ENCODE data around the gene RAI1.

Gene RAI1

GRCh38 chr17:17847118-17847689 is 165.9 kb downstream of the RAI1 start:
- H4K8ac ChIP-seq (ENCODE audit: low read depth, low read length) = no peak overlapping the region
- no peak overlapping the region for H3K4me3 ChIP-seq (ENCODE audit: low read length in 2 of 2)
- H2AK5ac ChIP-seq (ENCODE audit: low read depth, low read length) = peak overlapping the region; percentile 95
- peak overlapping the region; percentile 93 for H2BK15ac ChIP-seq (ENCODE audit: low read length)
- H2AFZ ChIP-seq (ENCODE audit: low read length) = no peak overlapping the region
- H3K4me1 ChIP-seq (ENCODE audit: control insufficient read depth in 2 of 2, insufficient read depth in 1 of 2, low read depth in 1 of 2, low read length in 2 of 2) = peaks cover 38 to 40% of the 10 kb centered on the region in 2 donors
- peak overlapping the region; percentile 17 for H3K23ac ChIP-seq (ENCODE audit: low read depth, low read length, poor library complexity)
- H3K4me2 ChIP-seq (ENCODE audit: insufficient read depth, low read length, poor library complexity, severe bottlenecking) = no peak overlapping the region
- no CpG with 5 or more reads among the region's 17 CpGs for WGBS, 2 donors (ENCODE audit: extremely low coverage in 2 of 2, insufficient read length in 2 of 2, insufficient replicate concordance in 1 of 2)
- H3K27me3 ChIP-seq (ENCODE audit: control insufficient read depth in 3 of 3, insufficient read depth in 3 of 3, low read depth in 1 of 3, low read length in 3 of 3) = no peaks in the 10 kb centered on the region
- no peak overlapping the region for H4K91ac ChIP-seq (ENCODE audit: low read depth, low read length, poor library complexity)
- no peak overlapping the region for H2BK5ac ChIP-seq (ENCODE audit: low read length)
- H3K36me3 ChIP-seq (replicated peaks in 1 of 2; ENCODE audit: control insufficient read depth in 2 of 2, insufficient read depth in 2 of 2, low read length in 2 of 2) = no peaks in the 10 kb centered on the region
- H2BK120ac ChIP-seq (ENCODE audit: low read depth, low read length) = no peak overlapping the region
- H3K4ac ChIP-seq (ENCODE audit: low read length) = no peak overlapping the region
- no peak for DNase-seq (ENCODE audit: low spot score)
- no peaks in the 10 kb centered on the region for H3K79me1 ChIP-seq (ENCODE audit: low read depth, low read length)
- H3K14ac ChIP-seq (ENCODE audit: low read length) = no peak overlapping the region
- H3K18ac ChIP-seq (ENCODE audit: low read length) = peak overlapping the region; percentile 78
- no peaks in the 10 kb centered on the region for H3K9me3 ChIP-seq (replicated peaks in 1 of 2; ENCODE audit: control insufficient read depth in 2 of 2, insufficient read depth in 1 of 2, low read depth in 1 of 2, low read length in 2 of 2)
- H2BK12ac ChIP-seq (ENCODE audit: low read length) = no peak overlapping the region
- no peak overlapping the region for H3K27ac ChIP-seq (replicated peaks; ENCODE audit: low read length)
- peak overlapping the region; percentile 67 for H3K9ac ChIP-seq (ENCODE audit: low read depth, low read length, poor library complexity)

GRCh38 chr17:17847726-17848125 is 166.5 kb downstream of the RAI1 start:
- no peak overlapping the region for H2BK5ac ChIP-seq (ENCODE audit: low read length)
- H3K27me3 ChIP-seq (ENCODE audit: control insufficient read depth in 3 of 3, insufficient read depth in 3 of 3, low read depth in 1 of 3, low read length in 3 of 3) = no peaks in the 10 kb centered on the region
- peak overlapping the region; percentile 86 for H3K18ac ChIP-seq (ENCODE audit: low read length)
- H3K14ac ChIP-seq (ENCODE audit: low read length) = no peak overlapping the region
- no peak overlapping the region for H4K8ac ChIP-seq (ENCODE audit: low read depth, low read length)
- no peaks in the 10 kb centered on the region for H3K9me3 ChIP-seq (replicated peaks in 1 of 2; ENCODE audit: control insufficient read depth in 2 of 2, insufficient read depth in 1 of 2, low read depth in 1 of 2, low read length in 2 of 2)
- no peak overlapping the region for H2BK120ac ChIP-seq (ENCODE audit: low read depth, low read length)
- no peaks in the 10 kb centered on the region for H3K79me1 ChIP-seq (ENCODE audit: low read depth, low read length)
- H3K27ac ChIP-seq (replicated peaks; ENCODE audit: low read length) = no peak overlapping the region
- no CpG with 5 or more reads among the region's 5 CpGs for WGBS, 2 donors (ENCODE audit: extremely low coverage in 2 of 2, insufficient read length in 2 of 2, insufficient replicate concordance in 1 of 2)
- H2AK5ac ChIP-seq (ENCODE audit: low read depth, low read length) = peak overlapping the region; percentile 95
- H2BK15ac ChIP-seq (ENCODE audit: low read length) = peak overlapping the region; percentile 93
- no peak overlapping the region for H3K4me2 ChIP-seq (ENCODE audit: insufficient read depth, low read length, poor library complexity, severe bottlenecking)
- H3K4me3 ChIP-seq (ENCODE audit: low read length in 2 of 2) = no peak overlapping the region
- H3K4me1 ChIP-seq (ENCODE audit: control insufficient read depth in 2 of 2, insufficient read depth in 1 of 2, low read depth in 1 of 2, low read length in 2 of 2) = peaks cover 39 to 41% of the 10 kb centered on the region in 2 donors
- H3K23ac ChIP-seq (ENCODE audit: low read depth, low read length, poor library complexity) = peak overlapping the region; percentile 26
- H3K36me3 ChIP-seq (replicated peaks in 1 of 2; ENCODE audit: control insufficient read depth in 2 of 2, insufficient read depth in 2 of 2, low read length in 2 of 2) = no peaks in the 10 kb centered on the region
- H3K4ac ChIP-seq (ENCODE audit: low read length) = no peak overlapping the region
- no peak overlapping the region for H2AFZ ChIP-seq (ENCODE audit: low read length)
- no peak overlapping the region for H4K91ac ChIP-seq (ENCODE audit: low read depth, low read length, poor library complexity)
- H3K9ac ChIP-seq (ENCODE audit: low read depth, low read length, poor library complexity) = no peak overlapping the region
- no peak for DNase-seq (ENCODE audit: low spot score)
- peak overlapping the region; percentile 88 for H2BK12ac ChIP-seq (ENCODE audit: low read length)

- Histone ChIP-seq H2BK120ac (ENCODE audit: low read depth, low read length) (no peak overlapping the region), H3K27me3 (ENCODE audit: control insufficient read depth in 3 of 3, insufficient read depth in 3 of 3, low read depth in 1 of 3, low read length in 3 of 3) (no peaks in the 10 kb centered on the region), H2BK12ac (ENCODE audit: low read length) (peak overlapping the region; percentile 88), H3K4me3 (ENCODE audit: low read length in 2 of 2) (no peak overlapping the region), H4K91ac (ENCODE audit: low read depth, low read length, poor library complexity) (no peak overlapping the region), H3K18ac (ENCODE audit: low read length) (peak overlapping the region; percentile 85), H2BK15ac (ENCODE audit: low read length) (peak overlapping the region; percentile 93), H3K27ac (replicated peaks; ENCODE audit: low read length) (no peak overlapping the region), H3K4me1 (ENCODE audit: control insufficient read depth in 2 of 2, insufficient read depth in 1 of 2, low read depth in 1 of 2, low read length in 2 of 2) (peaks cover 39 to 45% of the 10 kb centered on the region in 2 donors), H3K79me1 (ENCODE audit: low read depth, low read length) (no peaks in the 10 kb centered on the region), H3K4me2 (ENCODE audit: insufficient read depth, low read length, poor library complexity, severe bottlenecking) (no peak overlapping the region), H3K14ac (ENCODE audit: low read length) (peak overlapping the region; percentile 92), H2AFZ (ENCODE audit: low read length) (no peak overlapping the region), H3K9ac (ENCODE audit: low read depth, low read length, poor library complexity) (peak overlapping the region; percentile 8), H3K9me3 (replicated peaks in 1 of 2; ENCODE audit: control insufficient read depth in 2 of 2, insufficient read depth in 1 of 2, low read depth in 1 of 2, low read length in 2 of 2) (no peaks in the 10 kb centered on the region), H2BK5ac (ENCODE audit: low read length) (peak overlapping the region; percentile 44), H3K4ac (ENCODE audit: low read length) (peak overlapping the region; percentile 4), H2AK5ac (ENCODE audit: low read depth, low read length) (peak overlapping the region; percentile 95), H4K8ac (ENCODE audit: low read depth, low read length) (no peak overlapping the region), H3K36me3 (replicated peaks in 1 of 2; ENCODE audit: control insufficient read depth in 2 of 2, insufficient read depth in 2 of 2, low read length in 2 of 2) (no peaks in the 10 kb centered on the region), H3K23ac (ENCODE audit: low read depth, low read length, poor library complexity) (peak overlapping the region; percentile 25)
- DNase-seq (ENCODE audit: low spot score) = no peak
- no CpG with 5 or more reads among the region's 10 CpGs for WGBS, 2 donors (ENCODE audit: extremely low coverage in 2 of 2, insufficient read length in 2 of 2, insufficient replicate concordance in 1 of 2)
Observed at GRCh38 chr17:17848311-17849082, 167.2 kb downstream of the RAI1 start.

GRCh38 chr17:17849147-17849820 is 168.0 kb downstream of the RAI1 start:
- no peak overlapping the region for H4K91ac ChIP-seq (ENCODE audit: low read depth, low read length, poor library complexity)
- H3K79me1 ChIP-seq (ENCODE audit: low read depth, low read length) = no peaks in the 10 kb centered on the region
- no peak overlapping the region for H3K4me2 ChIP-seq (ENCODE audit: insufficient read depth, low read length, poor library complexity, severe bottlenecking)
- peaks cover 41 to 45% of the 10 kb centered on the region in 2 donors for H3K4me1 ChIP-seq (ENCODE audit: control insufficient read depth in 2 of 2, insufficient read depth in 1 of 2, low read depth in 1 of 2, low read length in 2 of 2)
- DNase-seq (ENCODE audit: low spot score) = no peak
- H2AK5ac ChIP-seq (ENCODE audit: low read depth, low read length) = peak overlapping the region; percentile 59
- WGBS, 2 donors (ENCODE audit: extremely low coverage in 2 of 2, insufficient read length in 2 of 2, insufficient replicate concordance in 1 of 2) = no CpG with 5 or more reads among the region's 5 CpGs
- H2BK120ac ChIP-seq (ENCODE audit: low read depth, low read length) = no peak overlapping the region
- H3K18ac ChIP-seq (ENCODE audit: low read length) = peak overlapping the region; percentile 73
- H2BK15ac ChIP-seq (ENCODE audit: low read length) = peak overlapping the region; percentile 70
- no peak overlapping the region for H3K14ac ChIP-seq (ENCODE audit: low read length)
- no peaks in the 10 kb centered on the region for H3K9me3 ChIP-seq (replicated peaks in 1 of 2; ENCODE audit: control insufficient read depth in 2 of 2, insufficient read depth in 1 of 2, low read depth in 1 of 2, low read length in 2 of 2)
- H3K4ac ChIP-seq (ENCODE audit: low read length) = no peak overlapping the region
- no peaks in the 10 kb centered on the region for H3K36me3 ChIP-seq (replicated peaks in 1 of 2; ENCODE audit: control insufficient read depth in 2 of 2, insufficient read depth in 2 of 2, low read length in 2 of 2)
- H3K23ac ChIP-seq (ENCODE audit: low read depth, low read length, poor library complexity) = no peak overlapping the region
- peak overlapping the region; percentile 64 for H2BK12ac ChIP-seq (ENCODE audit: low read length)
- H4K8ac ChIP-seq (ENCODE audit: low read depth, low read length) = no peak overlapping the region
- no peak overlapping the region for H3K9ac ChIP-seq (ENCODE audit: low read depth, low read length, poor library complexity)
- H2AFZ ChIP-seq (ENCODE audit: low read length) = no peak overlapping the region
- peak overlapping the region; percentile 0 for H2BK5ac ChIP-seq (ENCODE audit: low read length)
- no peak overlapping the region for H3K27ac ChIP-seq (replicated peaks; ENCODE audit: low read length)
- H3K27me3 ChIP-seq (ENCODE audit: control insufficient read depth in 3 of 3, insufficient read depth in 3 of 3, low read depth in 1 of 3, low read length in 3 of 3) = no peaks in the 10 kb centered on the region
- H3K4me3 ChIP-seq (ENCODE audit: low read length in 2 of 2) = no peak overlapping the region

Measured in neuronal stem cell (in vitro differentiated cells).